ENCODE data around the gene ALG5.
A peak's percentile ranks its signal among the peaks of the same experiment; 100 is the strongest.

Gene ALG5

GRCh38 chr13:36981156-36981743, 17.9 kb downstream of the ALG5 start:
- peak; percentile 47 for TF ChIP-seq CTCF (IDR thresholded peaks at IDR 0.05; ENCODE audit: low read depth, low read length)

GRCh38 chr13:36979361-36980050, 19.6 kb downstream of the ALG5 start:
- TF ChIP-seq CTCF (IDR thresholded peaks at IDR 0.05; ENCODE audit: low read depth, low read length): no peak
- peak; percentile 23 for DNase-seq (ENCODE audit: extremely low read depth, low read depth)

More at GRCh38 chr13:36981156-36981743, 17.9 kb downstream of the ALG5 start:
- DNase-seq (ENCODE audit: extremely low read depth, low read depth): peak; percentile 24

GRCh38 chr13:36975172-36975571, 24.0 kb downstream of the ALG5 start:
- TF ChIP-seq CTCF (IDR thresholded peaks at IDR 0.05; ENCODE audit: low read depth, low read length): no peak
- DNase-seq (ENCODE audit: extremely low read depth, low read depth): no peak

GRCh38 chr13:36973621-36974295, 25.4 kb downstream of the ALG5 start:
- no peak for DNase-seq (ENCODE audit: extremely low read depth, low read depth)
- no peak for TF ChIP-seq CTCF (IDR thresholded peaks at IDR 0.05; ENCODE audit: low read depth, low read length)

- DNase-seq (ENCODE audit: extremely low read depth, low read depth): no peak
These were observed 26.1 kb downstream of the ALG5 start for GRCh38 chr13:36973009-36973408.

GRCh38 chr13:36966404-36966803, 32.7 kb downstream of the ALG5 start:
- DNase-seq (ENCODE audit: extremely low read depth, low read depth): no peak
- TF ChIP-seq CTCF (IDR thresholded peaks at IDR 0.05; ENCODE audit: low read depth, low read length): no peak

More at GRCh38 chr13:36973009-36973408, 26.1 kb downstream of the ALG5 start:
- no peak for TF ChIP-seq CTCF (IDR thresholded peaks at IDR 0.05; ENCODE audit: low read depth, low read length)

- DNase-seq (ENCODE audit: extremely low read depth, low read depth): peak; percentile 14
- TF ChIP-seq CTCF (IDR thresholded peaks at IDR 0.05; ENCODE audit: low read depth, low read length): no peak
These were observed 33.4 kb downstream of the ALG5 start for GRCh38 chr13:36965767-36966166.
